DOHH2 (cell line): Measurements from ENCODE around the gene CBFA2T2.

ENCODE experiments used
- CTCF ChIP-seq: fragments of 200-600 bp; sonication (generic); IDR thresholded peaks from one replicate; pipeline ENCODE4 v1.5.1; 2014; ENCODE audit warnings: antibody characterized with exemption, mild to moderate bottlenecking, low read depth, low read length; ENCODE audit not compliant: poor library complexity, severe bottlenecking
- EZH2phosphoT487 ChIP-seq: fragments of 200-600 bp; sonication (generic); IDR thresholded peaks from 2 replicates; pipeline ENCODE4 v1.6.1; 2017; ENCODE audit warnings: borderline replicate concordance, mild to moderate bottlenecking, antibody characterized with exemption, low read length, moderate library complexity, mixed read lengths

- TF ChIP-seq CTCF (no peak), EZH2phosphoT487 (no peak)
These were observed 139.6 kb downstream of the CBFA2T2 start for GRCh38 chr20:33629533-33629932.
